ENCODE measurements around the gene PPIL3. TPM values are rescaled to one million over a fixed set of nuclear protein-coding genes. Genes with fewer than 3 reads are reported as not detected.
A peak's percentile ranks its signal among the peaks of the same experiment; 100 is the strongest.

Gene PPIL3
- total and polyA plus RNA-seq, 2 donors (not counting 1 experiment from before 2014, with no cell fraction given) = 57.9 to 61.4 TPM

DNA sequence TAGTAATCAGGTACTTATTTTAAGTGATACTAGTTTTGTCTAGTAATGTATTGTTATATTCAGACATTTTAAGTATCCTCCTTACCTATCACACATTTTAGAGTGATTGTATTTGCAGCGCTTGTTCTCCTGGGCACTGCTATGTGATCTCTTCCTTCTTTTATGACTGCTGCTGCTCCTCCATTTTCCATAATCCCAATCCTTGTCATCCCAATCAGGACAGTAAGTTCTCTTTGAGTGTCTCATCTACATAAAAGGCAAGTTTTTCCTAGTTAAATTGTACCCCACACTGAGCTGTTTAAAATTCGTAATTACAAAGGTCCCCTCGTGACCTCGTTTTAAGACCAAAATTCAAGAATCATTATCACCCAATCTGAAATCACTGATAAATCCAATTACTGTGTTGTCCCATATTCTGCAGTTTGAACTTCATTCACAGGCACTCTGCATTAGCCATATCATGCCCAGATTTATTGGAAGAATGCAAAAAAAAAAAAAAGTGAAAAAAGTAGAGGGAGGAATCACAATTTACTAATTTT is 27.2 kb downstream of the PPIL3 start:
- TF ChIP-seq EZH2 (IDR thresholded peaks at IDR 0.05; ENCODE audit: borderline replicate concordance, insufficient read depth, low read depth, low read length, poor library complexity, severe bottlenecking) (no peak), CTCF (IDR thresholded peaks at IDR 0.05) (no peak)
- no peak for DNase-seq
- Mint-ChIP-seq H3K4me1 (peaks cover 47% of the 10 kb centered on the region), H3K27me3 (no peaks in the 10 kb centered on the region), H3K9me3 (ENCODE audit: insufficient read depth) (no peaks in the 10 kb centered on the region), H3K27ac (peak overlapping the region; percentile 71), H3K4me3 (peak overlapping the region; percentile 93)
- H3K9me3 ChIP-seq (ENCODE audit: control extremely low read depth in 1 of 3, control insufficient read depth in 2 of 3, insufficient read depth in 1 of 3, low read length in 2 of 3) = no peaks in the 10 kb centered on the region
- H4K20me1 ChIP-seq (ENCODE audit: control insufficient read depth, insufficient read depth, low read length, poor library complexity, severe bottlenecking) = peaks cover 66% of the 10 kb centered on the region
- no peaks in the 10 kb centered on the region for H3K27me3 ChIP-seq (replicated peaks in 1 of 4; ENCODE audit: control extremely low read depth in 1 of 4, control insufficient read depth in 3 of 4, insufficient read depth in 4 of 4, low read length in 3 of 4)
- intact Hi-C loops (cut with micrococcal nuclease) = loop anchor here (10.0 kb wide), 2 partner anchors 337 to 1403 kb away; partner anchors contain the start of genes NOP58 and SGO2
- ChIA-PET POLR2A (no interaction called here), CTCF (interaction anchor here (1.5 kb wide), 1 partner anchor 148 kb away, joined by 3 read pairs; no protein-coding TSS in a partner anchor)
- peak overlapping the region; percentile 85 to 100 (median 97) for H3K4me3 ChIP-seq (ENCODE audit: control extremely low read depth in 1 of 5, extremely low read depth in 1 of 5, insufficient read depth in 1 of 5, low read depth in 2 of 5, low read length in 4 of 5)
- H3K36me3 ChIP-seq (replicated peaks in 1 of 2; ENCODE audit: control extremely low read depth in 1 of 2, control insufficient read depth in 1 of 2, extremely low read depth in 1 of 2, insufficient read depth in 2 of 2, low read length in 1 of 2) = peaks cover 17 to 53% of the 10 kb centered on the region in 2 experiments
- no peak for ATAC-seq (ENCODE audit: low read depth)
- peak overlapping the region; percentile 100 for H3K9ac ChIP-seq (ENCODE audit: low read length)
- WGBS (ENCODE audit: insufficient coverage) = 3% methylated on average over 3 of the region's 4 CpGs
- H3K4me1 ChIP-seq (ENCODE audit: control insufficient read depth in 2 of 2, insufficient read depth in 2 of 2, low read length in 2 of 2) = peaks cover 37 to 43% of the 10 kb centered on the region in 2 donors
- H3K27ac ChIP-seq (ENCODE audit: low read length in 2 of 2) = peak overlapping the region in 1 of 2 donors; percentile 99
- no peak overlapping the region for H2AFZ ChIP-seq (ENCODE audit: insufficient read depth, low read depth, low read length, poor library complexity, severe bottlenecking)
- H3K4me2 ChIP-seq (replicated peaks; ENCODE audit: low read depth, low read length, poor library complexity, severe bottlenecking) = peak overlapping the region; percentile 74
- peaks cover 87% of the 10 kb centered on the region for H3K79me2 ChIP-seq (ENCODE audit: control insufficient read depth, insufficient read depth, low read length)

Data from B cell (primary cell).